GM21526 (cell line): ENCODE measurements around the gene PRRC2B.
"Not testable (repeated sequence)": the region's sequence is repeated elsewhere in the genome, so short reads cannot be mapped to it uniquely, and the experiment has no call there.

ENCODE experiments used
- ATAC-seq: cut with Tn5 transposase; IDR thresholded peaks from one replicate; pipeline ENCODE4 v1.9.1; 2021; ENCODE audit warnings: moderate library complexity; ENCODE audit not compliant: unreplicated experiment, low FRiP score

Gene PRRC2B

DNA sequence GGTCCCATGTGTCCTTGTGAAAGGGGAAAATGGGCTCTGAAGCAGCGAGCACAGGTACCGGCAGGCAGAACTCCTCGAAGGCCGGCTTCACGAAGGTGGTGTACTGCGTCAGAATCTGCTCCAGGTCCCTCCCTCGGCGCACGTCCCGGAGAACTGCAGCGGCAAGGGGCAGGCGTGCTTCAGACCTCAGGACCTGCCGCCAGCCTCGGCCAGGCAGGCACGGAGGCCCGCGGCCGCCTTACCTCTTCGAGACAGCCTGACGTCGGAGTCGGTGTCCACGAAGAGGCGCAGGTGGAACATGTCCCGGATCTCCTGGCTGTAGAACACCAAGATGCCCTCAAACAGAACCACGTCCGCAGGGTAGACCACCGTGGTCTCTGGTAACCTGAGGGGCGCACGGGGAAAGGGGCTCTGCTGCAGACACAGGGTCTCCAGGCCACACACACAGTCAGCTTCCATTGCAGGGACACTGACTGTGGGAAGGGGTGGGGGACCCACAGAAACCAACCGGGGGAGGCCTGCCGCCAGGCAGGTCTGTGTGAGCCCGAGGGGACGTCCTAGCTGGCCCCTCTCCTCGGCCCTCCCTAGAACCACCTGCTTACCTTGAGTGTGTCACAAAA, 135.1 kb downstream of the PRRC2B start:
- no peak for ATAC-seq

DNA sequence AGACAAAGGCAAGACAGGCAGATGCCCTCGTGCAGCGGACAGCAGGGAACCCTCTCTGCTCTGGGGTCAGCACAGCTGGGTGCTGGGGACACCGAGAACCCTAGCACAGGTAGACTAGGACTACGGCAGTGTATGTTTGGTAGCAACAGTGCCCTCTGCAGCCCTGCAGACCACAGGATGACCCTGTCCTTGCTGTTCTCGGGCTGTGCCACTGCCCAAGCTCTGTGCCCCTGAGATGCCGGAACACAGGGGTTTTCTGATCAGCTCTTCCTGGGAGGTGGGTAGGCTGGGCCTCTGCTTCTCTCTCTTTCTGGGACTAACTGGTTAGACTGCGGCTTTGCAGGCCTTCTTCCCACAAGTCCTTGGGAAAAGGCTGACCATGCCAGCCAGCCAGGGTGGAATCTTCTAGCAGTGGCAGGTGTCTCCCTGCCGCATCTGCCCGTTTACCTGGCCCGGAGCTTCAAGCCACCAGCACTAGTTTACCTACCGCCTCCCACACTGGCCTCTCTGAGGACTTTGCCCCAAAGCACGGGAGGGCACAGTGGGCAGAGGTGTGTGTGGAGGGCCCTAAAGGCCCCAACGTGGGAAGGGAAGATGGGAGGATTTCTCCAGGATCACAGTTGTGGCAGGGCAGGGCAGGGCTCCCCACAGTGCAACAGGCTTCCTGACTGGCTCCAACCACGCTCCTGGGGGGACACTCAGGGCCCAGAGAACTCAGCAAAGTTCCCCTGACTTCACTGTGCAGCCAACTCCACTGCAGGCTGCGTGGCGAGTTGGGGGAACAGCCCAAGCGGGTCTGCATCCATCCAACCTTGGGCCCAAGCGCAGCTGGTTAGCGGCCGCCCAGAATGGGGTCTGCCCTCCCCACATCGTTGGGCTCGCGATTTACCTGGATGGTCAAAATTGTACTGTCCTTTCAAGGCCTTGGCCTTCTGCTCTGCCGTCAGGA, 136.0 kb downstream of the PRRC2B start:
- ATAC-seq = no peak

DNA sequence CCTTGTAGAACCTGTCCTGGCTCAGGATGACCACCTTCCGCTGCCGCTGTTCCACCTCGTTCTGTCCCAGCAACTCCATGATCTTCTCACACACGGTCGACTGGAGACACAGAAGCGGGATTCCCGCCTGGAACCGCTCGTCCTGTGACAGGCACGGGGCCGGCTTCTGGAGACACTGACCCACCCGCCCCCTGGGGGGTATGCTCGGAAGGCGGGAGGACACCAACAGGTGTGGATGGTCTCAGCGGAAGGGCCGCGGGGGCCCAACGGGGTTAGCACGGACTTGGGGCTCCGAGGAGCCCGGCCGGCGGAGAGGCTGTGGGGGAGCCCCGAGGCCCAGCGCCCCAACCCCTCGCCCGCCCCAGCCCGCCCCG, 136.6 kb downstream of the PRRC2B start:
- peak; percentile 19 for ATAC-seq

DNA sequence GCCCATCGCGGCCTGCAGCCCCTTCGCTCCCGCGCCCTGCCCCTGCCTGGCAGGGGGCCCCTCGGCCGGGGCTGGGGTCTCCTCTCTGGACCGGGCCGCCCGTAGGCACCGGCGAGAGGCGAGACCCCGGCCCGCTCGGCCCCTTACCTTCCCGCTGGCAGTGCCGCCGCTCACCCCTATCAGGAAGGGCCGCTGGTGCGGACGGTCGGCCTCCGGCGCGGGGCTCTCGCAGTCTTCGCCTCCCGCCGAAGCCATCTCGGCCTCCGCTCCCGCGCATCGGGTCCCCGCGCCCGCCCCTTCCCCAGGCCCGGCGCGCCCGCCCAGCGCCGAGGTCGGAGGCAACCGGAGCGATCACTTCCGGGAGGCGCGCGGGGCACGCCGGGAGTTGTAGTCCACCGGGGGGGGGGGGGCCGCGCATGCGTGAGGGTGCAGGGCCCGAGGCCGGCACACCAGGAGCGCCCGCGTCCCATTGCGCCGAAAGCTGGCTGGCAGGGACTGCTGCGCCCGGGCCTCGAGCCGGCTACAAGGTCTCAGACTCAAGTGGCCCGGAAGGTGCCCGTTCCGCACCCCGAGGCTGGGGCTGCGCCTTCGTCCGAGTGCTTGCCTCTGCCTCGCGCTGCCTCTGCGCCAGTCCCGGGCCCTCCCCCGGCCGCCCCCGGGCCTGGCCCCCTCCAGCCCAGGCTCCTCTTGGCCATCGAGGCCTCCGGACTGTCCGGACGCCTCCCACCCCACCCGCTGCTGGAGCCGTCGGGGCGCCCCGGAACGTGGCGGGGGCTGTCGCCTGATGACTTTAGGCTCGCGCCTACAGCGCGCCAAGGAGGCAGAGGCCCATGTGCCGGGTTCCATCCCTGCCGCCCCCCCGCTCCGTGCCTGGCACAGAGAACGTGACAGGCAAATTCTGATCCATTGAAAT, 137.3 kb downstream of the PRRC2B start, which contains the start of gene UCK1:
TSS of gene UCK1 (minus strand) at position 344 of the 913 bp plus-strand sequence. CDS start at position 255, 89 bp downstream.
- peak; percentile 68 for ATAC-seq

DNA sequence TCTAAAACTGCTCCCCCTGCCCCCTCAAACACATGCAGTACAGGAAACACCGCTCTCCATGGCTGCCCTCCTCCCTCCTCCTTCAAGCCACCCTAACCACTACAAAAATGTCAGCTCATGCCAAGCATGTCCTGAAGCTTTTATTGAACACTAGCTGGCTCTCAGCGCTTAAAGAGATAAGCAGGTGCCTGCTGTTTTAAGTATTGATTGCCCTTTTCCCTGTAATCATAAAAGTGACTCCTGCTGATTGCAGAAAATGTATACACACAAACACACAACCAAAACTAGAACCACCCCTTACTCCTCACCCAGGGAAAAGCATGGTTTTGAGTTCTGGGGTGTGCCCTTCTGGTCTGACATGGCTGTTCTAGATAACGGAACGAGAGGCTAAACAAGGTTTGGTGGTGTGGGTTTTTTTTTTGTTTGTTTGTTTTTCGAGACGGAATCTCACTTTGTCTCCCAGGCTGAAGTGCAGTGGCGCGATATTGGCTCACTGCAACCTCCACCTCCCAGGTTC, 140.9 kb downstream of the PRRC2B start:
- ATAC-seq = no peak

DNA sequence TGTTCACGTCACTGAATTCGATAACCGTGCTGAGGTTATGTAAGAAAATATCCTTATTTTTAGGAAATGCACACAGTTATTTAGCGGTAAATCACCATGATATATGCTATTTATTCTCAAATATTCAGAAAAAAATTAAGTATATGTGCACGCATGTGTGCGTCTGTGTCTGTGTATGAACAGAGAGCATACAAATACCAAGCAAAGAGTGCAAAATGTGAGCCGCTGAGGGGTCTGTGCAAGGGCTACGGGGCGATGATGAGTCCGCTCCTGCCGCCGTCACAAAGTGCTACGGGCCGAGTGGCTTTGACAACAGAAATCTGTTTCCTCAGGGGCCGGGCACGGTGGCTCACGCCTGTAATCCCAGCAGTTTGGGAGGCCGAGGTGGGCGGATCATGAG, 144.1 kb downstream of the PRRC2B start:
- ATAC-seq = no peak

DNA sequence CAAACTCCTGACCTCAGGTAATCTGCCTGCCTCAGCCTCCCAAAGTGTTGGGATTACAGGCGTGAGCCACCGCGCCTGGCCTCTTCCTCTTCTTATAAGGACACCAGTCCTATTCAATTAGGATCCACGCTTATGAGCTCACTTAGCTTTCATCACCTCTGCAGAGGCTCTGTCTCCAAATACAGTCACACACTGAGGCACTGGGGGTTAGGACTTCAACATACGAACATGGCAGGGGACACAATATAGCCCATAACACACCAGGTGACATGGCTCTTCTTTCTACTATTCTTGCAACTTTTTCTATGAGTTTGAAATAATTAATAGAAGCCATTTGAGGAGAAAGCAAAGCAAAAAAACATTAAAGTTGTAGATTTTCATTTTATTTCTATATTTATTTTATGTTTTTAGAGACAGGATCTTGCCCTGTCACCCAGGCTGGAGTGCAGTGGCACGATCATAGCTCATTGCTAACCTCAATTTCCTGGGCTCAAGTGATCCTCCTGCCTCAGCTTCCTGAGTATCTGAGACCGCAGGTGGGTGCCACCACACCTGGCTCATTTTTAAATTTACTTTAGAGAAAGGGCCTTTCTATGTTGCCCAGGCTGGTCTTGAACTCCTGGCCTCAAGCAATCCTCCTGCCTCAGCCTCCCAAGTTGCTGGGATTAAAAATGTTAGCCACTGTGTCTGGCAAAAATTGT, 145.5 kb downstream of the PRRC2B start:
- ATAC-seq = no peak

DNA sequence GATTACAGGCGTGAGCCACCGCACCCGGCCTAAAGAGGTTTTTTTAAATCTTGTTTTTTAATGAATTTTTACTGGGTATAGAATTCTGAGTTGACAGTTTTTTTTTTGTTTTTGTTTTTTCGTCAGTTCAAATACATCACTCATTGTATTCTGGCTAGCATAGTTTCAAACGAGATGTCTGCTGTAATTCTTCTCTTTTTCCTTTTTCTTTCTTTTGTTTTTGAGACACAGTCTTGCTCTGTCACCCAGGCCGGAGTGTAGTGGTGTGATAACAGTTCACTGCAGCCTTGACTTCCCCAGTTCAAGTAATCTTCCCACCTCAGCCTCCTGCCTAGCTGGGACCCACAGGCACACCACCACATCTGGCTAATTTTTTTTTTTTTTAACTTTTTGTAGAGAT, 149.3 kb downstream of the PRRC2B start:
- ATAC-seq = no peak

DNA sequence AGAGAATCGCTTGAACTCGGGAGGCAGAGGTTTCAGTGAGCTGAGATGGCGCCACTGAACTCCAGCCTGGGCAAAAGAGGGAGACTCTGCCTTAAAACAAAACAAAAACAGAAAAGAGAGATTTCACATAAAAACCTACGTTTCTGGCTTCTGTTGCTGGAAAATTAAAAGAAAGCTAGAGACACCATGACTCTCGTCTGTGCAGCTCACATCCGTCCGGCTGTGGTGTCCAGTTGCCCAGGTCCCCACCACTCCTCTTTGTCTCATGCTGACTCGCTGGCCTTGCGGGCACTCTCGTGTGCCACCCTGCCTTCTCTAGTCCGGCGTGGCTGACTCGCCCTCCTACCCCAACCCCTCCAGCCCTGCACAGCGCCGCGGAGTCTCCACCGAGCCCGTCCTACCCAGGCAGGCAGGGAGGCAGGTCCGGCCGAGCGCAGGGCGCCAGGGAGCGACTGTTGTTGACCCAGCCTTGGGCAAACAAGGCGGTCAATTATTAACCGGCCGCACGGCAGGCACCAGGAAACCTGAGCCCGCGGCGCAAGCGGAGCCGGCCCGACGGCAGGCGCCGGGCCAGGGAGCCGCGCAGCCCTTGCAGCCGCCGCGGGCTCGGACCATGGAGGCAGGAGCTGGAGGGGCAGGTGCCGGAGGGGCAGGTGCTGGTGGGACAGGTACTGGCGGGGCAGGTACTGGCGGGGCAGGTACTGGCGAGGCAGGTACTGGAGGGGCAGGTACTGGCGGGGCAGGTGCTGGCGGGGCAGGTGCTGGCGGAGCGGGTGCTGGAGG, 151.3 kb downstream of the PRRC2B start, which contains the start of gene PRRT1B:
TSS of gene PRRT1B (plus strand) at position 521 of the 783 bp plus-strand sequence. CDS start at position 614, 93 bp downstream.
- no peak for ATAC-seq

DNA sequence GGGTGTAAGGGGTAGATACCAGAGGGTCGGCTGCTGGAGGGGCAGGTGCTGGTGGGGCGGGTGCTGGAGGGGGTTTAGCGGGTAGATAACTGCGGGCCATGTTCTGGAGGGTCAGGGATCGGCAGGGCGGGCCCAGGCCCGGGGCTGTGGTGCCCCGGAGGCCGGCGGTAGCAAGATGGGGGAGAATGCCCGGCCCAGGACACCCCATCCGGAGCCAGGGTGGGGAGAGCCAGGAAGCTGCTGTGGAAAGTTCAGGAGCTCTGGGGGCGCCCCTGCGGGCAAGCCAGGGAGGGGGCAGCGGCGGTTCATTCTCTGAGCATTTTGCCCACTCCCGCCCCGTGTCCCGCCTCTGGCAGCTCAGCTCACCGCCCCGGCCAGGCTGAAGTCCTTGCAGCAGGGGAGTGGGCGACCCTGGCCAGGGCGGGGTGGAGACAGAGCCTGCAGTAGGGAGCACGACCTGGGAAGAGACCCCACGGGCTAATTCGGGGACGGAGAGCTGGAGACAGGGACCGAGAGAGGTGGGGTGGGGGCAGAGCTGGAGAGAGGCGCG, 152.0 kb downstream of the PRRC2B start:
- no peak for ATAC-seq

DNA sequence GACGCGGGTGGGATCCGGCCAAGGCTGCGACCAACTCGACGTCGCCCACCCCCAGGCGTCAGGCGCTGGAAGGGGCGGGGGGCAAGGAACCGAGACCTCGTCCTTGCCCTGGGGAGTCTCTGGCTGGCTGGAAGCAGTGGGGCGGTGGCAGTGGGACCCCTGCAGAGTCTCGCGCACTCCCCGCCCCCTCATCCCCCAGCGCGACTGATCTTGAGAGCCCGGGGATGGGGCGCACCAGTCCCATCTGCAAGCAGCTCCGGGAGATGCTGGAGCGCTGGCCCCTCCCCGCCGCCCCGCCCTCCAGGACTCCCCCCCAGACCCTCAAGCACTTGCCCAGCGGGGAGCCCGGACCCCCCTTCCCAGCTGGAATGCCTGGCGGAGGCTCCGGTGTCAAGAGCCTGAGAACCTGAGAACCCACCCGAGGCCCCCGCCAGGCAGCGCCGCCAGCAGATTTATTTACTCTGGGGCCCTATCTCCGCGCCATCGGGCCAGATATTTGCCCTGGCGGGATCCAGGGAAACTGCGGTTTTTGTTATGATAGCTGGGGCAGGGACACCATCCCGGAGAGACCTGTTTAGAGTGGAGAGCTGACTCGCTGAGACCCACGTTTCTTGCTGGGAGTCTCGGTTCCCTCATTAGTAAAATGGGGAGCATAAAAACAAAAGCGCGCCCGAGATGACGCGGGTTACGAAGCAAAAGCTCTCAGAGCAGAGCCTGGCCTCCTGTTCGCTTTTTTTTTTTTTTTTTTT, 152.6 kb downstream of the PRRC2B start:
- ATAC-seq = no peak

DNA sequence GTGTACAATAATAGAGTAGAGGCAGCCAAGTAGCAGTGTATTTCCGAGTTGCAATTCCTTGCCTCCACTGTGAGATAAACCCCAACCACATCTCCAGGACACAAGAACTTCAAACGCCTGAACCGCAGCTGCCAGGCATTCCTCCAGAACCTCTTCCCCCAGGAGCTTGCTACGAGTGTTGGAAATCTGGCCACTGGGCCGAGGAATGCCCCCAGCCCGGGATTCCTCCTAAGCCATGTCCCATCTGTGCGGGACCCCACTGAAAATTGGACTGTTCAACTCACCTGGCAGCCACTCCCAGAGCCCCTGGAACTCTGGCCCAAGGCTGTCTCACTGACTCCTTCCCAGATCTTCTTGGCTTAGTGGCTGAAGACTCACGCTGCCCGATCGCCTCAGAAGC, 155.3 kb downstream of the PRRC2B start:
- not testable (repeated sequence) for ATAC-seq
